Testis (tissue), 3 donors: ENCODE data around the gene SNED1. TPM values are rescaled to one million over a fixed set of nuclear protein-coding genes. Genes with fewer than 3 reads are reported as not detected.

ENCODE experiments used
- DNase-seq: peaks from one replicate; pipeline ENCODE4 v3.0.0-alpha.2; 2019
- H3K27ac ChIP-seq, 2 donors: fragments of 200-600 bp; sonication (generic); one replicate each; pipeline ENCODE4 v1.5.1; 2019
- H3K27me3 ChIP-seq: fragments of 200-600 bp; sonication (generic); one replicate; pipeline ENCODE4 v1.5.1; 2019
- H3K36me3 ChIP-seq: fragments of 200-600 bp; sonication (generic); one replicate; pipeline ENCODE4 v1.5.1; 2017; ENCODE audit warnings: low read depth; ENCODE audit errors: missing control alignments
- H3K4me1 ChIP-seq: fragments of 200-600 bp; sonication (generic); one replicate; pipeline ENCODE4 v1.5.1; 2019
- H3K4me3 ChIP-seq, 2 donors: fragments of 200-600 bp; sonication (generic); one replicate each; pipeline ENCODE4 v1.5.1; 2017 to 2019
- H3K9me3 ChIP-seq: fragments of 200-600 bp; sonication (generic); one replicate; pipeline ENCODE4 v1.5.1; 2017
- CTCF ChIP-seq, 3 experiments: fragments of 450-650 bp in 2 of 3; fragments of 200-600 bp in 1 of 3; sonication (generic) in 1 of 3; IDR thresholded peaks; one replicate each; pipeline ENCODE4 v1.5.1; 2016 to 2019; ENCODE audit warnings: antibody characterized with exemption in 3 of 3, mild to moderate bottlenecking in 2 of 3, moderate library complexity in 1 of 3
- POLR2A ChIP-seq: fragments of 450-650 bp; IDR thresholded peaks from one replicate; pipeline ENCODE4 v1.6.1; 2017; ENCODE audit warnings: antibody characterized with exemption, mild to moderate bottlenecking, moderate library complexity
- WGBS, 2 donors: methylation state at CpG; one replicate each; pipeline ENCODE4 v1.1.5; 2018; 5-methylcytosine and 5-hydroxymethylcytosine counted together
- intact Hi-C: fragments of 100-400 bp; cut with DNase I; formaldehyde crosslinking; loops from one replicate; pipeline ENCODE4 v1.15.1; 2023; ENCODE audit warnings: low total_unique reads
- polyA plus RNA-seq: library from polyadenylated mRNA; stranded (reverse); fragments of 350-450 nt; fragmentation: Illumina TruSeq; extraction: RNeasy Lipid Tissue Mini Kit (QIAGEN cat#74804); gene quantifications from one replicate; pipeline ENCODE4 v1.2.3, GENCODE V29; 2014; ENCODE audit warnings: low read depth, low replicate concordance; ENCODE audit not compliant: insufficient read depth
- total RNA-seq, 2 donors: library from RNA; depleted of rRNA; stranded (reverse); fragments of >200 nt; gene quantifications; one replicate each; pipeline ENCODE4 v1.2.3, GENCODE V29; 2016

The SNED1 gene
- total and polyA plus RNA-seq, 3 donors from 2014 or later: 15.8 to 107 (median 82.7) TPM

GRCh38 chr2:241135737-241136136 lies 137.3 kb downstream of the SNED1 start:
- peaks cover 37% of the 10 kb centered on the region for H3K4me1 ChIP-seq
- intact Hi-C loops: no loop called here
- WGBS, 2 donors: 57 to 71% methylated on average over 7 to 9 of the region's 9 CpGs
- no peaks in the 10 kb centered on the region for H3K9me3 ChIP-seq
- TF ChIP-seq CTCF (IDR thresholded peaks at IDR 0.05) (no peak), POLR2A (no peak)
- H3K4me3 ChIP-seq: no peak overlapping the region
- no peaks in the 10 kb centered on the region for H3K36me3 ChIP-seq
- DNase-seq: peak; percentile 71
- no peaks in the 10 kb centered on the region for H3K27me3 ChIP-seq
- H3K27ac ChIP-seq: peak overlapping the region; percentile 47 to 53

- DNase-seq: no peak
- H3K27ac ChIP-seq: peak overlapping the region; percentile 47 to 53
- H3K9me3 ChIP-seq: no peaks in the 10 kb centered on the region
- intact Hi-C loops: no loop called here
- H3K4me1 ChIP-seq: peaks cover 37% of the 10 kb centered on the region
- 80 to 84% methylated on average over 4 to 8 of the region's 8 CpGs for WGBS, 2 donors
- no peak for TF ChIP-seq POLR2A
- no peak for TF ChIP-seq CTCF (IDR thresholded peaks at IDR 0.05)
- H3K4me3 ChIP-seq: no peak overlapping the region
- no peaks in the 10 kb centered on the region for H3K27me3 ChIP-seq
- H3K36me3 ChIP-seq: no peaks in the 10 kb centered on the region
Measured at GRCh38 chr2:241136191-241136590, 137.8 kb downstream of the SNED1 start.

- TF ChIP-seq CTCF (IDR thresholded peaks at IDR 0.05): no peak
- TF ChIP-seq POLR2A: no peak
- Histone ChIP-seq H3K4me1 (peaks cover 37% of the 10 kb centered on the region), H3K27ac (peak overlapping the region; percentile 47 to 53), H3K9me3 (no peaks in the 10 kb centered on the region), H3K27me3 (no peaks in the 10 kb centered on the region), H3K4me3 (no peak overlapping the region), H3K36me3 (no peaks in the 10 kb centered on the region)
- DNase-seq: no peak
- 72 to 76% methylated on average over 13 to 23 of the region's 25 CpGs for WGBS, 2 donors
- intact Hi-C loops: no loop called here
Measured at GRCh38 chr2:241136661-241137260, 138.3 kb downstream of the SNED1 start.

- H3K4me1 ChIP-seq: peaks cover 37% of the 10 kb centered on the region
- TF ChIP-seq CTCF (IDR thresholded peaks at IDR 0.05): no peak
- no peak for TF ChIP-seq POLR2A
- H3K27ac ChIP-seq: peak overlapping the region; percentile 47 to 53
- H3K36me3 ChIP-seq: no peaks in the 10 kb centered on the region
- H3K27me3 ChIP-seq: no peaks in the 10 kb centered on the region
- no peaks in the 10 kb centered on the region for H3K9me3 ChIP-seq
- 59 to 71% methylated on average over 16 to 22 of the region's 24 CpGs for WGBS, 2 donors
- intact Hi-C loops: no loop called here
- H3K4me3 ChIP-seq: no peak overlapping the region
- DNase-seq: peak; percentile 67
Measured at GRCh38 chr2:241137276-241138190, 139.1 kb downstream of the SNED1 start.
